Activated T-cell treated with anti-CD3 and anti-CD28 coated beads for 4 hours (primary cell): ENCODE measurements around the gene PDIA5.

Source experiments
- DNase-seq: peaks from one replicate; pipeline ENCODE4 v3.0.0-alpha.2; 2020

The PDIA5 gene

GRCh38 chr3:123072564-123072963 is 5.7 kb downstream of the PDIA5 start:
- no peak for DNase-seq

- no peak for DNase-seq
Observed at GRCh38 chr3:123075359-123075758, 8.5 kb downstream of the PDIA5 start.

GRCh38 chr3:123076112-123076495 is 9.3 kb downstream of the PDIA5 start:
- DNase-seq: no peak

- DNase-seq: no peak
Observed at GRCh38 chr3:123076496-123077418, 9.9 kb downstream of the PDIA5 start.

GRCh38 chr3:123078101-123078500 is 11.3 kb downstream of the PDIA5 start:
- no peak for DNase-seq

GRCh38 chr3:123080864-123081562 is 14.2 kb downstream of the PDIA5 start:
- no peak for DNase-seq

GRCh38 chr3:123081718-123082369 is 15.0 kb downstream of the PDIA5 start:
- no peak for DNase-seq

GRCh38 chr3:123082370-123083065 is 15.7 kb downstream of the PDIA5 start:
- no peak for DNase-seq

GRCh38 chr3:123083383-123084124 is 16.7 kb downstream of the PDIA5 start:
- DNase-seq: no peak

GRCh38 chr3:123084192-123084591 is 17.4 kb downstream of the PDIA5 start:
- DNase-seq: no peak

- no peak for DNase-seq
Observed at GRCh38 chr3:123084738-123085237, 18.0 kb downstream of the PDIA5 start.

- DNase-seq: no peak
Observed at GRCh38 chr3:123085293-123085931, 18.6 kb downstream of the PDIA5 start.

- DNase-seq: no peak
Observed at GRCh38 chr3:123085932-123086627, 19.3 kb downstream of the PDIA5 start.

- DNase-seq: no peak
Observed at GRCh38 chr3:123088387-123088786, 21.6 kb downstream of the PDIA5 start.

GRCh38 chr3:123089611-123090331 is 22.9 kb downstream of the PDIA5 start:
- DNase-seq: no peak

GRCh38 chr3:123090728-123091531 is 24.1 kb downstream of the PDIA5 start:
- DNase-seq: no peak

GRCh38 chr3:123092243-123092642 is 25.4 kb downstream of the PDIA5 start:
- DNase-seq: no peak

GRCh38 chr3:123093696-123094095 is 26.9 kb downstream of the PDIA5 start:
- no peak for DNase-seq
